GM12873 (cell line): Measurements from ENCODE around the gene RNF13.

ENCODE experiments used
- TF ChIP-seq, protein P1 (sequence below): IDR thresholded peaks from 2 replicates; pipeline ENCODE4 v1.5.1; 2012; ENCODE audit warnings: low read depth, mild to moderate bottlenecking, moderate library complexity, low read length, control low read depth; ENCODE audit not compliant: insufficient read depth; ENCODE audit errors: missing control alignments

The RNF13 gene

DNA sequence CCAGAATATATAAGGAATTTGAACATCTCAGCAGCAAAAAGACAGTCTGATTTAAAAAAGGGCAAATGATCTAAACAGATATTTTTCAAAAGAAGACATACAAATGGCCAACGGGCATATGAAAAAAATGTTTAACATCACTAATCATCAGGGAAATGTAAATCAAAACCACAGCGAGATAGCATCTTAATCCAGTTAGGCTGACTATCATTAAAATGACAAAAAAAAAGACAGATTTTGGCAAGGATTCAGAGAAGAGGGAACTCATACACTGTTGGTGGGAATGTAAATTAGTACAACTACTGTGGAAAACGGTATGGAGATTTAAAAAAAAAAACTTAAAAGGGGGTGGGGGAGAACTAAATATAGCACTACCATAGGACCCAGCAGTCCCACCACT, 47.9 kb downstream of the RNF13 start:
- TF ChIP-seq, protein P1, sequence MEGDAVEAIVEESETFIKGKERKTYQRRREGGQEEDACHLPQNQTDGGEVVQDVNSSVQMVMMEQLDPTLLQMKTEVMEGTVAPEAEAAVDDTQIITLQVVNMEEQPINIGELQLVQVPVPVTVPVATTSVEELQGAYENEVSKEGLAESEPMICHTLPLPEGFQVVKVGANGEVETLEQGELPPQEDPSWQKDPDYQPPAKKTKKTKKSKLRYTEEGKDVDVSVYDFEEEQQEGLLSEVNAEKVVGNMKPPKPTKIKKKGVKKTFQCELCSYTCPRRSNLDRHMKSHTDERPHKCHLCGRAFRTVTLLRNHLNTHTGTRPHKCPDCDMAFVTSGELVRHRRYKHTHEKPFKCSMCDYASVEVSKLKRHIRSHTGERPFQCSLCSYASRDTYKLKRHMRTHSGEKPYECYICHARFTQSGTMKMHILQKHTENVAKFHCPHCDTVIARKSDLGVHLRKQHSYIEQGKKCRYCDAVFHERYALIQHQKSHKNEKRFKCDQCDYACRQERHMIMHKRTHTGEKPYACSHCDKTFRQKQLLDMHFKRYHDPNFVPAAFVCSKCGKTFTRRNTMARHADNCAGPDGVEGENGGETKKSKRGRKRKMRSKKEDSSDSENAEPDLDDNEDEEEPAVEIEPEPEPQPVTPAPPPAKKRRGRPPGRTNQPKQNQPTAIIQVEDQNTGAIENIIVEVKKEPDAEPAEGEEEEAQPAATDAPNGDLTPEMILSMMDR = no peak

DNA sequence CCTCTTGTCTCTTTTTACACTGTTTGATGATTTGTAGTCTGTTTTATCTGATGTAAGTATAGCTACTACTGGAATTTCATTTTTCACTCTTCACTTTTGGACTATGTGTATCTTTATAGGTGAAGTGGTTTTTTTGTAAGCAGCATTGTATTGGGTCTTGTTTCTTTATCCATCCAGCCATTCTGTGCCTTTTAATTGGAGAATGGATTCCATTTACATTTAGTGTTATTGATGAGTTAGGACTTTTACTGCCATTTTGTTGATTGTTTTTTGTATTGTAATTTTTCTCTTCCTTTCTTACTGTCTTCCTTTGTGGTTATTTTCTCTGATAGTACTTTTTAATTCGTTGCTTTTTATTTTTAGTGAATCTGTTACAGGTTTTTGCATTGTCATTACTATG, 54.5 kb downstream of the RNF13 start:
- TF ChIP-seq, protein P1 = no peak

DNA sequence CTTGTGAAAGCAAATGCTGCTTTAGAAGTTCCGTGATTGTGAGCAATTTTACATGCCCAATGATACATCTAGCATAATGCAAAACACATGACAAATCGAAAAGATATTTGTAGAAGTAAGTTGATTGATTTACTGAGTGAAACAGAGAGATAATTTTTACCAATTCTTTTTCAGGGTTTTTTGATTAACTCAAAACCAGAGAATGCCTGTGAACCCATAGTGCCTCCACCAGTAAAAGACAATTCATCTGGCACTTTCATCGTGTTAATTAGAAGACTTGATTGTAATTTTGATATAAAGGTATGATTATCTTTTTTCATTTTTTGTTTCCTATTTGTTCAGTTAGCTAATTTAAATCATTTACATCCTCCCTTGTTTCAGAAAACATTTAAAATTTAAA, 58.8 kb downstream of the RNF13 start:
- TF ChIP-seq, protein P1 = no peak

DNA sequence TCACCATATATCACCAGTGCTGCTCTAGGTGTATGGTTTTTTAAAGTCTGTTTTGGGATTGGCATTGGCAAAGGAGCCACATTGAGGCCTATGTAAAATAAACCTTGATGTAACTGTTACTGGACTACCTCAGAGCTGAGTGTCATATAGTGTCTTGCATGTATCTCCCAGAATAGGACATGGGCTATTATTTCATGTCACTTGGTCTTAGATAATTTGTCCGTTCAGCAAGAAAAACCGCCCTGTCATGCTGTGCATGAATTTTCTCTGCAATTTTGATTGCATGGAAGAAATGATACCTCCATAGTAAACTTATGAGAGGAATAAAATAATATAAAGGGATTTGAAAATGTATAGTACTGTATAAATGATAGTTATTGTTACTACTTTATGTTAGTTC, 59.6 kb downstream of the RNF13 start:
- TF ChIP-seq, protein P1 = no peak

DNA sequence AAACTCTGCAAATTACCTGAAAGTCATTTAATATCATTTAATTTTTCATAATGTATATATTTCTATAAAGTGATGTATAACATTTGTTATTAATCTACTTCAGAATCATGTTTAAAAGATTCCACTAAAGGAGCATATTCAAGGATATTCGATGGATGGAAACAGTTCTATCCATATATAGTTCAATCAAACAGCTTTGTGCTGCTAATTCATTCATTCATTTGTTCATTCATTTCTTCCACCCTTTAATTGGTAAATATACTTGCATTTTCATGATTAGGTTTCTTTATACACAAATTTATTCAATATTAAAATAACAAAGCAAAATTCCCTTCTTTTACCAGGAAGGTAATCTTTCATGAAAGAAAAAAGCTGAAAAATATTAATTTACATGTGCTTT, 64.7 kb downstream of the RNF13 start:
- TF ChIP-seq, protein P1 = no peak

DNA sequence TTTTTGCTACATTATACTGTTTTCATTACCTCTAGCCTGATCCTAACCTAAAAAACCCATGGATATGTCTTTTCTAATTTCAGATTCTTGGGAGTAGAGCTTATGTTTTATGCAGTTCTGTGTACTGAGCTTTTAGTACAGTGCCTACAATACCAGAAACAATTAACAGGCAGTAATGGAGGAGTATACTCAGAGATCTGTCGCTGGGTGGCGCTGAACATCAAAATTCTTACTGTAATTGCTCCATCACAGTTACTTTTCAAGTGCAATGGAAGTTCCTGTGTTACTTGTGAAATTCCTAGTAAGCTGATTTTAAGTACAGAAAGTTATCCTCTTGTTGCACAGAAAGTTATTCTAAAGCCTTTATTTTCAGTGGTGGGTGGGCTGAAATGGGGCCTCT, 66.9 kb downstream of the RNF13 start:
- TF ChIP-seq, protein P1 = peak; percentile 49

DNA sequence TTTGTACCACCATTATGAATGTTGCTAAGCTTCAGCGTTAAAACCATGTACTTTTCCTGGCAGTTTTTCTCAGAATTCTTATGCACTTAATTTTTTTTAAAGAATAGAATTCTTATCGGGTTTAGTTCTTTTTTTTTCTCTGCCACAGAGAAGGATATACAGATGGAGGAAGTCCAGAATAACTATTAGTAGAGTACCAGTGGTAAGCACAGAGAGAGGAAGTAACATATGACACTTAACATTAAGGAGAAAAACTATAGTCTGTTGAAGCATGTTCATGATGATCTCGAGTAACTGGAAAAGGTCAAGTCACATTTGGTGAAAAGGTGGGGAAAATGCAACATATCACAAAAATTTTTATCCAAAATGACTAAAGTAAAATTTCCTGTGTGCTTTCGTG, 68.9 kb downstream of the RNF13 start:
- TF ChIP-seq, protein P1 = no peak
